ENCODE measurements around the gene SYT1. TPM values are rescaled to one million over a fixed set of nuclear protein-coding genes. Genes with fewer than 3 reads are reported as not detected.

SYT1 gene
- total and polyA plus RNA-seq, 2 experiments from 2014 or later: 48.7 to 51.7 TPM

DNA sequence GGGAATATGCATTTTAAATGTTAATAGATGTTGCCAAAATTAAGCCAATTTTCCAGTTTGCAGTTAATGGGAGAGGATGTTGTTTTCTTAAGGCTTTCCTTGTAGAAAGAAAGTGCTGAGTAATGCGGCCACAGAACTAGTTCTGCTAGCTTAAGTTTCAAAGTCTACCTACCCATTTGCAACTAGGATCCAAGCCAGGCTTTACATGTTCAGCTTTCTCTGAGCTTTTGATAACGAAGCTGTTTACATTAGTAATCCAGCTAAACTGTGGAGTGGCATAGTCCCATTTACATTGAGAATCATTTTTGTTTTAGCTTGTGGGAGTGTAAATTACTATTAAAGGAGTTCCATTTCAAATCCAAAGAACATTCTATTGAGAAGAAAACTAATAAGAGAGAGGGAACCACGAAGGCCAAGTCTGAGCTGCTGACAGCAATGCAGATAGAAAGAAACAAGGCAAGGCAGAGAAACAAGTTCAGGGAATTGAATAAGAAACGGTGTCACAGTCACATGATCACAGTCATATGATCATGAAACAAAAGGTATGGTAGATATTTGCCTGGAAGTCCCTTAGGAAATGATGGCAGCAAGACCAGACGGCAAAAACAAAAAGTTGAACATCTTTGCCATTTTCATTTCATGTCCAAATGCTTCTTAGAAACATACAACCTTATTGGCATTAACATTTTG is 551.3 kb downstream of the SYT1 start (continued):
- TF ChIP-seq ZNF462 (CRISPR knock-in tag; IDR thresholded peaks at IDR 0.05): no peak
- no peak for TF ChIP-seq NANOG (IDR thresholded peaks at IDR 0.05; ENCODE audit: borderline replicate concordance)
- TF ChIP-seq ZNF114 (CRISPR knock-in tag; IDR thresholded peaks at IDR 0.05): no peak
- TF ChIP-seq STAT1 (IDR thresholded peaks at IDR 0.05; ENCODE audit: unreplicated experiment): no peak
- no peak for TF ChIP-seq POLR2AphosphoS5 (IDR thresholded peaks at IDR 0.05; ENCODE audit: low read depth)
- no peak for TF ChIP-seq EZH2 (IDR thresholded peaks at IDR 0.05; ENCODE audit: low read depth, unreplicated experiment)
- TF ChIP-seq EZH2phosphoT487 (IDR thresholded peaks at IDR 0.05; ENCODE audit: unreplicated experiment): no peak
- no peak for TF ChIP-seq JUNB (IDR thresholded peaks at IDR 0.05; ENCODE audit: unreplicated experiment)
- TF ChIP-seq CREB1 (CRISPR knock-in tag; IDR thresholded peaks at IDR 0.05; ENCODE audit: low read depth): no peak

GRCh38 chr12:79420146-79420618 is 555.6 kb downstream of the SYT1 start:
- no peaks in the 10 kb centered on the region for H3K9me2 ChIP-seq (ENCODE audit: insufficient read depth)
- H2AFZ ChIP-seq: no peak overlapping the region
- no peaks in the 10 kb centered on the region for H3K9me3 Mint-ChIP-seq
- TF ChIP-seq STAT1 (IDR thresholded peaks at IDR 0.05; ENCODE audit: unreplicated experiment) (no peak), CTCF (conservative IDR thresholded peaks at IDR 0.05; ENCODE audit: low read depth in 2 of 2) (peak; percentile 75 to 79)
- peak overlapping the region; percentile 19; the same call in 1 of the 2 replicates for H3K4me2 ChIP-seq
- H3K4me3 ChIP-seq: no peak overlapping the region
- no peak overlapping the region for H3K27ac ChIP-seq (ENCODE audit: low read depth)
- ATAC-seq: peak; percentile 91
- H3K36me3 Mint-ChIP-seq (ENCODE audit: low read depth): no peaks in the 10 kb centered on the region
- no peaks in the 10 kb centered on the region for H3F3A ChIP-seq (replicated peaks; ENCODE audit: low read depth)
- DNase-seq (ENCODE audit: low spot score): peak; percentile 84
- peaks cover 57% of the 10 kb centered on the region for H3K4me1 Mint-ChIP-seq
- peaks cover 33% of the 10 kb centered on the region for H3K4me1 ChIP-seq (ENCODE audit: insufficient read depth)
- no peaks in the 10 kb centered on the region for H3K79me2 ChIP-seq (replicated peaks; ENCODE audit: insufficient read depth)
- H3K27ac Mint-ChIP-seq: peak overlapping the region; percentile 48; the same call in 1 of the 2 replicates
- H4K20me1 ChIP-seq (replicated peaks; ENCODE audit: insufficient read depth): no peaks in the 10 kb centered on the region
- H3K27me3 Mint-ChIP-seq (ENCODE audit: insufficient read depth, low read depth, poor library complexity): no peaks in the 10 kb centered on the region
- H3K27me3 ChIP-seq (ENCODE audit: insufficient read depth): no peaks in the 10 kb centered on the region
- H3K36me3 ChIP-seq (ENCODE audit: insufficient read depth): no peaks in the 10 kb centered on the region
- no peak overlapping the region for H3K4me3 Mint-ChIP-seq
